Coronary artery (tissue), 2 donors: ENCODE measurements around the gene TFAM.

Experiments
- DNase-seq: peaks from one replicate; pipeline ENCODE4 v3.0.0-alpha.2; 2017; ENCODE audit warnings: low spot score
- H3K27ac ChIP-seq, 2 donors: fragments of 200-600 bp; sonication (generic); one replicate each; pipeline ENCODE4 v1.5.1; 2016 to 2019
- H3K4me3 ChIP-seq: fragments of 200-600 bp; sonication (generic); 2 replicates; pipeline ENCODE4 v1.5.1; 2016; ENCODE audit warnings: mild to moderate bottlenecking, moderate library complexity
- CTCF ChIP-seq: fragments of 200-600 bp; sonication (generic); IDR thresholded peaks from one replicate; pipeline ENCODE4 v1.5.1; 2019; ENCODE audit warnings: antibody characterized with exemption

Gene TFAM

GRCh38 chr10:58384999-58385783 is at the start of gene TFAM:
Gene TFAM (plus strand): TSS chr10:58385410. CDS start chr10:58385548, 138 bp downstream.
- DNase-seq = peak; percentile 97
- peak within 1 kb of the TSS; percentile 81 to 94 for H3K27ac ChIP-seq
- TF ChIP-seq CTCF = no peak

GRCh38 chr10:58336242-58336641 is 49.0 kb upstream of the TFAM start:
- Histone ChIP-seq H3K27ac (no peak overlapping the region), H3K4me3 (peak overlapping the region; percentile 97)
- no peak for TF ChIP-seq CTCF
- no peak for DNase-seq

More at GRCh38 chr10:58384999-58385783, at the start of gene TFAM:
- peak within 1 kb of the TSS; percentile 92 for H3K4me3 ChIP-seq

- TF ChIP-seq CTCF = no peak
- Histone ChIP-seq H3K4me3 (no peak overlapping the region), H3K27ac (no peak overlapping the region)
Observed at GRCh38 chr10:58341422-58341821, 43.8 kb upstream of the TFAM start.

GRCh38 chr10:58341947-58342346 is 43.3 kb upstream of the TFAM start:
- no peak overlapping the region for H3K27ac ChIP-seq
- no peak for TF ChIP-seq CTCF
- H3K4me3 ChIP-seq = no peak overlapping the region
- no peak for DNase-seq

More at GRCh38 chr10:58341422-58341821, 43.8 kb upstream of the TFAM start:
- DNase-seq = no peak

- Histone ChIP-seq H3K27ac (no peak overlapping the region), H3K4me3 (no peak overlapping the region)
- DNase-seq = no peak
- no peak for TF ChIP-seq CTCF
Observed at GRCh38 chr10:58347967-58348366, 37.2 kb upstream of the TFAM start.

GRCh38 chr10:58348571-58349033 is 36.6 kb upstream of the TFAM start:
- TF ChIP-seq CTCF = no peak
- DNase-seq = no peak
- Histone ChIP-seq H3K27ac (no peak overlapping the region), H3K4me3 (no peak overlapping the region)

GRCh38 chr10:58350023-58350422 is 35.2 kb upstream of the TFAM start:
- no peak for TF ChIP-seq CTCF
- DNase-seq = no peak

More at GRCh38 chr10:58350023-58350422, 35.2 kb upstream of the TFAM start:
- no peak overlapping the region for H3K4me3 ChIP-seq
- no peak overlapping the region for H3K27ac ChIP-seq
